Endothelial cell of umbilical vein (primary cell): ENCODE data around the gene APCDD1L. TPM values are rescaled to one million over a fixed set of nuclear protein-coding genes. Genes with fewer than 3 reads are reported as not detected.

Experiments used
- BruUV-seq: library from RNA; stranded (reverse); fragments of 400-500 nt; replicated peaks from 2 replicates; lab custom pipeline; 2021; lab: Mats Ljungman, UMichigan
- CTCF ChIA-PET: fragments of 300-600, 350-600 bp; sonication (Branson Sonifier 250); formaldehyde crosslinking; loops from one replicate; lab custom pipeline; 2021; ENCODE audit warnings: antibody characterized with exemption, inconsistent platforms; lab: Charles Lee
- POLR2A ChIA-PET: fragments of 300-600, 350-600 bp; sonication (Branson Sonifier 250); formaldehyde crosslinking; loops from one replicate; lab custom pipeline; 2021; ENCODE audit warnings: antibody characterized with exemption, inconsistent platforms; lab: Charles Lee
- DNase-seq: peaks from one replicate; pipeline ENCODE4 v3.0.0-alpha.2; 2011; ENCODE audit warnings: low read depth, low spot score
- FAIRE-seq: peaks from 2 replicates; lab custom pipeline; 2011; peaks lifted over from hg19 to GRCh38; lab: Jason Lieb, UNC
- H2AFZ ChIP-seq: 2 replicates; pipeline ENCODE4 v1.6.0; 2012; ENCODE audit warnings: low read depth, low read length, control low read depth, inconsistent platforms
- H3K27ac ChIP-seq: 2 replicates; pipeline ENCODE4 v1.5.1; 2011; ENCODE audit warnings: low read depth, mild to moderate bottlenecking, control low read depth, low read length, moderate library complexity; ENCODE audit not compliant: insufficient read depth
- H3K27me3 ChIP-seq, 2 experiments: 2 replicates each; pipeline versions ENCODE4 v1.6.0 to v1.6.1; 2011; ENCODE audit warnings: low read length in 2 of 2, mixed read lengths in 1 of 2; ENCODE audit not compliant: control insufficient read depth in 2 of 2, insufficient read depth in 2 of 2
- H3K36me3 ChIP-seq, 2 experiments: 2 replicates in 1 of 2; 3 replicates in 1 of 2; pipeline ENCODE4 v1.5.1; 2011; ENCODE audit warnings: low read length in 2 of 2, mild to moderate bottlenecking in 1 of 2, moderate library complexity in 1 of 2; ENCODE audit not compliant: control insufficient read depth in 2 of 2, insufficient read depth in 2 of 2; ENCODE audit errors: extremely low read depth in 1 of 2
- H3K4me1 ChIP-seq: 3 replicates; pipeline ENCODE4 v1.5.1; 2011; ENCODE audit warnings: mild to moderate bottlenecking, low read length; ENCODE audit not compliant: control insufficient read depth, insufficient read depth; ENCODE audit errors: extremely low read depth
- H3K4me2 ChIP-seq: 2 replicates; pipeline ENCODE4 v1.6.1; 2011; ENCODE audit warnings: low read length, control low read depth, mixed read lengths; ENCODE audit not compliant: insufficient read depth
- H3K4me3 ChIP-seq, 3 experiments: fragments of 200-600 bp in 1 of 3; sonication (generic), shearing (Covaris generic) in 1 of 3; replicated peaks in 1 of 3; 2 replicates each; pipeline ENCODE4 v1.5.1; 2011 to 2016; ENCODE audit warnings: control low read depth in 3 of 3, low read length in 3 of 3, mild to moderate bottlenecking in 2 of 3, inconsistent platforms in 1 of 3, low read depth in 1 of 3, moderate library complexity in 1 of 3; ENCODE audit not compliant: insufficient read depth in 1 of 3
- H3K79me2 ChIP-seq: 2 replicates; pipeline ENCODE4 v1.6.0; 2012; ENCODE audit warnings: low read length, inconsistent platforms; ENCODE audit not compliant: control insufficient read depth, insufficient read depth
- H3K9ac ChIP-seq: replicated peaks from 2 replicates; pipeline ENCODE3; 2011; ENCODE audit warnings: low read length, control low read depth; ENCODE audit not compliant: insufficient read depth; ENCODE audit errors: extremely low read depth
- H3K9me1 ChIP-seq: replicated peaks from 3 replicates; pipeline ENCODE4 v1.6.0; 2011; ENCODE audit warnings: mild to moderate bottlenecking, low read length; ENCODE audit not compliant: control insufficient read depth, insufficient read depth; ENCODE audit errors: extremely low read depth
- H3K9me3 ChIP-seq: replicated peaks from 2 replicates; pipeline ENCODE4 v1.5.1; 2012; ENCODE audit warnings: low read length, inconsistent platforms; ENCODE audit not compliant: control insufficient read depth, insufficient read depth
- H4K20me1 ChIP-seq: replicated peaks from 2 replicates; pipeline ENCODE3; 2011; ENCODE audit warnings: mild to moderate bottlenecking, low read length; ENCODE audit not compliant: control insufficient read depth, insufficient read depth; ENCODE audit errors: extremely low read depth
- EZH2 ChIP-seq: IDR thresholded peaks from 2 replicates; pipeline ENCODE4 v1.6.1; 2012; ENCODE audit warnings: borderline replicate concordance, low read depth, mild to moderate bottlenecking, moderate library complexity, low read length, inconsistent platforms; ENCODE audit not compliant: severe bottlenecking
- FOS ChIP-seq: IDR thresholded peaks from 2 replicates; pipeline ENCODE4 v1.6.1; 2011; ENCODE audit warnings: mild to moderate bottlenecking, low read length, moderate library complexity, borderline replicate concordance; ENCODE audit not compliant: insufficient read depth
- GATA2 ChIP-seq: IDR thresholded peaks from 2 replicates; pipeline ENCODE4 v1.7.0; 2011; ENCODE audit warnings: low read depth, mild to moderate bottlenecking, moderate library complexity, mixed read lengths, low read length; ENCODE audit not compliant: insufficient read length, insufficient read depth
- JUN ChIP-seq: IDR thresholded peaks from 2 replicates; pipeline ENCODE4 v1.6.1; 2011; ENCODE audit warnings: borderline replicate concordance, low read depth; ENCODE audit not compliant: insufficient read length, insufficient read depth
- MYC ChIP-seq: IDR thresholded peaks from one replicate; pipeline ENCODE4 v1.6.1; 2011; ENCODE audit warnings: mild to moderate bottlenecking, low read depth, low read length
- POLR2A ChIP-seq: IDR thresholded peaks from 2 replicates; pipeline ENCODE4 v1.6.1; 2012; ENCODE audit warnings: low read depth, mild to moderate bottlenecking, control low read depth, low read length
- POLR2AphosphoS5 ChIP-seq: IDR thresholded peaks from 2 replicates; pipeline ENCODE4 v1.6.1; 2012; ENCODE audit warnings: low read depth, mild to moderate bottlenecking, control low read depth, low read length, moderate library complexity; ENCODE audit not compliant: insufficient read depth
- dilution Hi-C: fragments of 300-500 bp; cut with MboI; formaldehyde crosslinking; loops from one replicate; pipeline ENCODE4 v1.15.0; 2019; ENCODE audit warnings: low sequenced_read_pairs; ENCODE audit not compliant: extremely low pct_ligation_motif_present
- intact Hi-C: fragments of 100-400 bp; cut with micrococcal nuclease; formaldehyde crosslinking; loops from one replicate; pipeline ENCODE4 v1.10.0; 2022
- polyA plus RNA-seq, 4 experiments: library from polyadenylated mRNA; depleted of rRNA in 3 of 4; stranded (reverse) in 3 of 4; unstranded in 1 of 4; fragments of >200 nt; gene quantifications; 2 replicates each; pipeline versions ENCODE4 v1.2.1 to v1.2.3, GENCODE V29; 2011 to 2012; ENCODE audit warnings: missing spikeins in 1 of 4
- total RNA-seq: library from RNA; stranded (reverse); gene quantifications from 2 replicates; pipeline ENCODE4 v1.2.3, GENCODE V29; 2021
- TF ChIP-seq, protein P1 (sequence below), 2 donors: IDR thresholded peaks; 1 replicate in 1 of 2; 2 replicates in 1 of 2; pipeline ENCODE4 v1.5.1; 2011; ENCODE audit warnings: low read length in 2 of 2, mild to moderate bottlenecking in 2 of 2, moderate library complexity in 2 of 2, control low read depth in 1 of 2, inconsistent platforms in 1 of 2, low read depth in 1 of 2; ENCODE audit not compliant: insufficient read depth in 1 of 2; ENCODE audit errors: extremely low read depth in 1 of 2
- TF ChIP-seq, protein P2 (sequence below): IDR thresholded peaks from 2 replicates; pipeline ENCODE4 v1.6.1; 2011; ENCODE audit not compliant: insufficient read depth, insufficient read length

The APCDD1L gene
- total and polyA plus RNA-seq, 2 donors (not counting 3 experiments of a cell fraction or from before 2014, with no cell fraction given): 0.17 to 1.4 TPM

DNA sequence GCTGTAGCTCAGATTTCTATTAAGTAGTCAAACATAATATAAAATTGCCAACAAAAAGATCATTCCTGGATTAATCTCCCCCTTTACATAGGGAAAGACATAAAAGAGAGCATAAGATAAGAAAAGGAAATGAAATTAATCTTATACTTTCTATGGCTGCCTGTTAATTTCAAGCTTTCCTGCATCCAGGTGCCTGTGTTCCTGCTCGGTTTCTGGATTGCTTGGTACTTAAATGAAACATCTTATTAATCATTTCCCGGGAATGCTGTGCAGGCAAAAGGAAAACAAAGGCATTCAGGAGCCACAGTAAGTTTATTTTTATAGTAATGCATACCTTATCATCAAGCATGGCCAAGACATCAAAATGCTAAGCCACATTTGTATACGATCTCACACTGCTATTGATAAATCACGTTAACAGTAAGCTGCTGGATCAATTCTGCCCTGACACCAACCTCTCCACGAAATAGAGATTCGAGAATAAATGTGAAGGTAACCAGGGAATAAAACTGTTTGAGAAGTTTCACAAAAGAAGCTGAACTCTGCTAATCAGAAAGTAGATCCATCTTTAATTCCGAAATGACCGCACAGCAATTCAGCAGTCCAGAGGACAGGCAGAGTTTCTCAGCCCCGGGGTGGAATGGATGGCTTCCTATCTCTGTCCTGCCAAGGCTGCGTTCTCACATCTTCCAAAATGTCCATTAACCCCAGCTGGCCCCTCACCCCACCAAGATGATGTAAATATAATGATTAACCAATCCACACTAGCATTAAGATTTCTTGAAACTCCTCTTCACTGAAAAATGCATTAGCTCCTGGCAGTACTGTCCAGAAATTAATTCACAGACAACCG lies 32.6 kb upstream of the APCDD1L start:
- no peaks in the 10 kb centered on the region for H4K20me1 ChIP-seq
- intact Hi-C loops (no loop called here), dilution Hi-C loops (no loop called here)
- no peak overlapping the region for H3K4me3 ChIP-seq
- TF ChIP-seq FOS (peak; percentile 27), GATA2 (peak; percentile 41), MYC (no peak)
- no TSS peak for BruUV-seq
- FAIRE-seq (peak; percentile 74), DNase-seq (peak; percentile 49)
- H2AFZ ChIP-seq: no peak overlapping the region
- POLR2A ChIA-PET: no interaction called here
- no peak overlapping the region for H3K27ac ChIP-seq
- H3K4me1 ChIP-seq: peaks cover 31% of the 10 kb centered on the region
- H3K9ac ChIP-seq: peak overlapping the region; percentile 13
- no peaks in the 10 kb centered on the region for H3K9me3 ChIP-seq
- no peaks in the 10 kb centered on the region for H3K79me2 ChIP-seq
- peak overlapping the region; percentile 12 for H3K4me2 ChIP-seq
- CTCF ChIA-PET: interaction anchor here (0.5 to 1.9 kb wide), 4 partner anchors 18 to 206 kb away, joined by 3 to 6 read pairs (median 3); no protein-coding TSS in a partner anchor
- no peaks in the 10 kb centered on the region for H3K9me1 ChIP-seq
- H3K36me3 ChIP-seq: no peaks in the 10 kb centered on the region
- H3K27me3 ChIP-seq: no peaks in the 10 kb centered on the region

DNA sequence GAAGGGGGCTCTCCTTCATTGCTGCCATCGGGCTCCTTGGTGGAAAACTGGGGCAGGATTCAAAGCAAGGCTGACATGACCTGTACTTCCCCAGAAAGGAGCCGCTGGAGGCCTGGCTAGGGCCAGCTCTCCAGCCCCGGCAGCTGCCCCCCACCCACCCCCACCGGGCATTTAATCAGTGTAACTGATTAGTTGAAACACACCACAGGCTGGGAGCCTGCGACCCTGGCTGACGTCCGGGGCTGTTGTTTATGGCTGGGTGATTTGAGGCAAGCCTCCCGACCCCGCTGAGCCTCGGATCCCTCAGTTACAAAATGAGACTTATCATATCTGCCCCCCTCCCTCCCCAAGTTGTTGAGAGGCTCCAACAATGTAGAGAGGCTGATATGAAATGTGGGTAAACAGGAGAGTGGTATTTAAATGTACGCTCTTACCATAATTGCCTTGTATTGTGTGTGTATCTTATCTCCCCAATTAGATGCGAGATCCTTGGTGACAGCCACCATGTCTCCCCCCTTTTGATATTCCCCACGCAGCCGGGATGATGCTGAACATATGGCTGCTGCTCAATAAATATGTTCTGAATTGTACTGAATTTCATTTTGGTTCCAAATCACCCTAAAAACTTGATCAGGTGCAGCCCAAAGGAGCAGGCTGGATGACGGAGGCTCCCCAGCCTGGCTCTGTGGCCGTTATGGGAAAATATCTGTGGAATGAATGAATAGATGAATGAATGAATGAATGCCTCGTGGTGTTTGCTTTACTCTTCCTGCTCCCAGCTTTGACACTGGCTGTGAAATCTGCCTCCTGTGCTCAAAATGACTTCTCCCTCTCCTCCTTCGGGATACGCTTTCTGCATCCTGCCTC lies 31.8 kb upstream of the APCDD1L start:
- Histone ChIP-seq H3K27ac (no peak overlapping the region), H3K9me3 (no peaks in the 10 kb centered on the region), H3K4me2 (no peak overlapping the region), H3K27me3 (no peaks in the 10 kb centered on the region), H3K79me2 (no peaks in the 10 kb centered on the region), H3K9ac (no peak overlapping the region), H3K4me1 (peaks cover 31% of the 10 kb centered on the region), H3K36me3 (no peaks in the 10 kb centered on the region), H3K4me3 (no peak overlapping the region), H2AFZ (no peak overlapping the region), H4K20me1 (no peaks in the 10 kb centered on the region), H3K9me1 (no peaks in the 10 kb centered on the region)
- intact Hi-C loops (no loop called here), dilution Hi-C loops (no loop called here)
- ChIA-PET POLR2A (no interaction called here), CTCF (interaction anchor here (1.0 to 1.9 kb wide), 3 partner anchors 17 to 107 kb away, joined by 3 to 6 read pairs (median 3); no protein-coding TSS in a partner anchor)
- BruUV-seq: no TSS peak
- DNase-seq (no peak), FAIRE-seq (no peak)
- TF ChIP-seq FOS (no peak), GATA2 (no peak), EZH2 (no peak), POLR2AphosphoS5 (no peak), POLR2A (no peak), JUN (no peak), MYC (no peak)
- TF ChIP-seq, protein P1, sequence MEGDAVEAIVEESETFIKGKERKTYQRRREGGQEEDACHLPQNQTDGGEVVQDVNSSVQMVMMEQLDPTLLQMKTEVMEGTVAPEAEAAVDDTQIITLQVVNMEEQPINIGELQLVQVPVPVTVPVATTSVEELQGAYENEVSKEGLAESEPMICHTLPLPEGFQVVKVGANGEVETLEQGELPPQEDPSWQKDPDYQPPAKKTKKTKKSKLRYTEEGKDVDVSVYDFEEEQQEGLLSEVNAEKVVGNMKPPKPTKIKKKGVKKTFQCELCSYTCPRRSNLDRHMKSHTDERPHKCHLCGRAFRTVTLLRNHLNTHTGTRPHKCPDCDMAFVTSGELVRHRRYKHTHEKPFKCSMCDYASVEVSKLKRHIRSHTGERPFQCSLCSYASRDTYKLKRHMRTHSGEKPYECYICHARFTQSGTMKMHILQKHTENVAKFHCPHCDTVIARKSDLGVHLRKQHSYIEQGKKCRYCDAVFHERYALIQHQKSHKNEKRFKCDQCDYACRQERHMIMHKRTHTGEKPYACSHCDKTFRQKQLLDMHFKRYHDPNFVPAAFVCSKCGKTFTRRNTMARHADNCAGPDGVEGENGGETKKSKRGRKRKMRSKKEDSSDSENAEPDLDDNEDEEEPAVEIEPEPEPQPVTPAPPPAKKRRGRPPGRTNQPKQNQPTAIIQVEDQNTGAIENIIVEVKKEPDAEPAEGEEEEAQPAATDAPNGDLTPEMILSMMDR (IDR thresholded peaks at IDR 0.05; ENCODE audit: extremely low read depth in 1 of 2, insufficient read depth in 1 of 2, low read depth in 1 of 2, low read length in 2 of 2): no peak
- TF ChIP-seq, protein P2, sequence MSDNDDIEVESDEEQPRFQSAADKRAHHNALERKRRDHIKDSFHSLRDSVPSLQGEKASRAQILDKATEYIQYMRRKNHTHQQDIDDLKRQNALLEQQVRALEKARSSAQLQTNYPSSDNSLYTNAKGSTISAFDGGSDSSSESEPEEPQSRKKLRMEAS: no peak
